Germinal center (tissue), 1 donor: ENCODE measurements around the gene CAPZA2.
"Not testable (repeated sequence)": the region's sequence is repeated elsewhere in the genome, so short reads cannot be mapped to it uniquely, and the experiment has no call there.

Experiments
- DNase-seq: peaks from one replicate; pipeline ENCODE4 v3.0.0; 2012; ENCODE audit warnings: mixed read lengths, low spot score

CAPZA2 gene

DNA sequence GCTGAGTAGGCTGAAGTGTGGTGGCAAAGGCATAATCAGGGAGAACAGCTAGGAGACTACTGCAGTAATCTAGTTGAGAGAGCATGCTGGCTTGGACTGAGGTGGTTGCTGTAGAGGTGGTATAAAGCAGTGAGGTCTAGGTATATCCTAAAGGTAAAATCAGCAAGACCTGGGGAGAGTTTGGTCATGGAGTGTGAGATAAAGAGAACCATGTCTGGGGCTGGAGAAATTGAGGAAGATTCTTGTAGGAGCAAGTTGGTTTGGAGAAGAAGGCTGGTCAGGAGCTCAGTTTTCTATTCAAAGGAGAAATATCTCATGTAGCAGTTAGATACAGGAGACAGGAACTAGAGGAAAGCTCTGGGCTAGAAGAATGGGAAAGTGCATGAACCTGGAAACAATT, 58.0 kb downstream of the CAPZA2 start:
- DNase-seq, result no peak

DNA sequence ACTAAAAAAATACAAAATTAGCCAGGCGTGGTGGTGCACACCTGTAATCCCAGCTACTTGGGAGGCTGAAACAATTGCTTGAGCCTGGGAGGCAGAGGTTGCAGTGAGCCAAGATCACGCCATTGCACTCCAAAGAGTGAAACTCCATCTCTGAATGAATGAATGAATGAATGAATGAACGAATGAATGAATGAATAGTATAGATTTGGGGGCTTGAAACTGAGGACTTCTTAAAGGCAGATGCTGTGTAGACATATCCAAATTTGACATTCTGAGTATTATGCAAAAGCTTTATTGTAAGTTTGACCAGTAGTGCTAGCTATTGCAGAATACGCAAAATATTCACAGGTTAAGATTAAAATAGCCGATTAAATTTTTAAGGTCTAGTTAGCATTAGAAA, 60.2 kb downstream of the CAPZA2 start:
- DNase-seq, result no peak

DNA sequence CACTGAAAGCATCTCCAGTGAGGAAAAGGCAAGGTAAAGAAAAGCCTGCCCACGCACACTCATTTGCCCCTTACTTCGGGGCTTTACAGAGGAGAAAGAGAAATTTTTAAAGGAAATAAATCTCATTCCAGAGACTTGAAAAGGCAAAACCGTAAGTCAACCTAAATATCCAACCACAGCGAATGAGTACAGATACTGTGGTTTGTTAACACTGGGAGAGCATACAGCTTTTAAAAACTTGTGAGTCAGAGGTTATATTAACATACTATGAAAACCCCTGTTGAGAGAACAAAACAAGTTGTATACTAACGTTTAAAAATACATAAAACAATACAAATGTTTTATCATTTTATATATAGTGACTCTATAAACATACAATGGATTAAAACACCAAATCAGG, 62.4 kb downstream of the CAPZA2 start:
- DNase-seq, result no peak

DNA sequence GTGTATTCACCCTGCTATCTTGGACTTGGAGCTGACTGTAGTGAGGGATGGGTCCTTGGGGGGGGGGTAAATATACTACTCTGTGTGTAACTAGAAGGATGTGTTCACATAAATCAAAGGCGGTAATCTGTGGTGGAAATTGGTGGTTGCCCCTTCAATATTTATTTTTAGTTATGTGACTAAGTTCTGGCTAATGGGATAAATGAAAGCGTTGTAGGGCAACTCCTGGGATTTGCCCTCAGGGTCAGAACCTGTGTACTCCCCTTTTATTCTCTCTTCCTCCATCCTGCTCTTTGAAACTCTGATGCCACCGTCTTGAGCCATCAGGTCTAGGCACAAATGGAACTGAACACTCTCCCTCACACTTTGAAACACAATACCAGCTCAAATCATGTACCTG, 66.6 kb downstream of the CAPZA2 start:
- no peak for DNase-seq

DNA sequence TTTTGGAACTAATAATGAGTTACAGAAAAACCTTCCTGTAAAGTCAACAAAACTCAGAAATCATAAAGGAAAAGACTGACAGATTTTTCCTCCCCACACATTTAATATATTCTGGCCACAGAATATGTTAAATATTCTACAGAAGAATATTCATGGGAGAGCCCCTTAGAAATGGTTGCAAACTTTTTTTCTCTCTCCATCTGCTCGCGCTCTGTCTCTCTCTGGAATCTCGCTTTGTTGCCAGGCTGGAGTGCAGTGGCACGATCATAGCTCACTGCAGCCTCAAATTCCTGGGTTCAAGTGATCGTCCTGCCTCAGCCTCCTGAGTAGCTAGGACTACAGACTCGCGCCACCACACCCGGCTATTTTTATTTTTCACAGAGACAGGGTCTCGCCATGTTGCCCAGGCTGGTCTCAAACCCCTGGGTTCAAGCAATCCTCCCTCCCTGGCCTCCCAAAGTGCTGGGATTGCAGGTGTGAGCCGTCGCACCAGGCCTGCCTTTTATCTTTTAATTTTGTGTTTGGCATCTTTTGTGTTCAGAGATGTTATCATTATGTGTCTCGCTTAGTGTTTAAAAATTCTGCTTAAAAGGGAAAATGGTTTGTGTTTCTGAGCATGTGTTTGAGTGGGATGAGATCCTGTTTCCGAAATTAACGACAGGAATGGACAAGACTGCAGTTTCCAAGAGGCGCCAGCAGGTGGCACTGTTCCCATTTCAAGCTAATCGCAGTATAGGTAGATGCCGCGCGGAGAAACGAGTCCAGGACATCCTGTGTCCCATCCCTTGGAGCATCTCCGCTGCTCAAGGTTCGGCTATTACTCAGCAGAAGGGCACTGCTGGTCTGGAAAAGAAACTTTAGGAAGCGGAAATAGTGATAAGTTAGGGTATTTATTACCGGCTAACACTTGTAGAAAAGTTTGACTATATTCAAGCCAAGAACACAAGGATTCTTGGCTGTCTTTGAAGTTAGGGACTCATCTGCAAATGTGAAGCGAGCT, 67.8 kb downstream of the CAPZA2 start:
- peak; percentile 71 for DNase-seq

DNA sequence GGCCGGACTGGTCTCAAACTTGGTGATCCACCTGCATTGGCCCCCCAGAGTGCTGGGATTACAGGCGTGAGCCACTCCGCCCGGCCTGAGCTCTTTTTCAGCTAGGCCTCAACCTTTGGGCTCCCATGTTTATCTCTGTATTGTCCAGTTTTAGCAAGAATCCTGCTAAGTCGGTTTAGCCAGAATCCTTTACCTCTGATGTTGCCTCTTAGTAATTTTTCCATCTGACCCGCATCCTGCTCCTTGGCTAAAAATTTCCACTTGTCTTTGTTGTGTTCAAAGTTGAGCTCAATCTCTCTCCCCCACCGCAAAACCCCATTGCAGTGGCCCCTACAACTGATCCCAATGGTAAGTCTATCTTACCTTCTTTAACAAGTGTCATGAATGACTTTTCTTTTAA, 70.2 kb downstream of the CAPZA2 start:
- no peak for DNase-seq

DNA sequence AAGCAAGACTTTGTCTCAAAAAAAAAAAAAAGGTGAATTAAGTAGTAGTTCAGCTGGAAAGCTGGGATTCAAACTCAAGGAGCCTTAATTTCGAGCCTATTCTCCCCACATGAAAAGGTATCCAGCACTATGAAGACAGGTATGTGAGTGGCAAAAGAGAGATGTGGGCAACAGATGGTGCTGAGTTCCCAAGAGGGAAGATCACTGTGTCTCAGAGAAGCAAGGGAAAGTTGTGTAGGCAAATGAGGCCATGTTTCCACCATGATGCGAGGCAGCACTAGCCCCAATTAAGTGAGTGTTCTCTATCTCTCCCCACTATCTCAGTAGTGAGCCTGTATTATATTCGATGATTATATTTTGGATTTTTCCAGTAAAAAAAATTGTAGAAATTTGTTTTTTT, 71.1 kb downstream of the CAPZA2 start:
- DNase-seq, result no peak

DNA sequence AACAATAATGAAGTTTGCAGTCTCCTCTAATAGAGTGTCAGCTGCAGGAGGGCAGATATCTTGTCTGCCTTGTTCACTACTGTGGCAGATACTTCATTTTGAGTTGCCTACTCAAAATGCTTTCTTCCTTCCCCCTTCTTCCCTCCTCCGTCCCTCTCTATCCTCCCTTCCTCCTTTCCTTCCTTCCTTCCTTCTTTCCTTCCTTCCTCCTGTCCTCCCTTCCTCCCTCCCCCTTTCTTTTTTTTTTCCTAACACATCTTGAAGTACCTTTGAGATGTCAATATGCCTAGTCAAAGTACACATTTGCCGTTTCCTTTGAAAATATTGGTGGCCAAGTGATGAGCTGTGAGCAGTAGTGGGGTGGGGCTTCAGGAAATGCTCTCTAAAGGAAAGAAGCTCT, 72.2 kb downstream of the CAPZA2 start:
- no peak for DNase-seq

DNA sequence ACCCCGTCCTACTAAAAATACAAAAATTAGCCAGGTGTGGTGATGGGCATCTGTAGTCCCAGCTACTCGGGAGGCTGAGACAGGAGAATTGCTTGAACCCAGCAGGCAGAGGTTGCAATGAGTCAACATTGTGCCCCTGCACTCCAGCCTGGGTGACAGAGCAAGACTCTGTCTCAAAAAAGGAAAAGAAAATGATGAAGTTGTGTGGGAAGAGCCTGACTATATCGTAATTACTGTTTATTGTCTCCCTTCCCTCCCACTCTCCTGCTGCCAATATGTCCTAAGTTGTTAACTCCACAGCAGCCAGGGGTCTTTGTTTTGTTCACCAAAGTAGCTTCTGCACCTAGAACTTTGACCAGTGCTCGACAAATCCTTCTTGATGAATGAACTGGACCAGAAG, 74.5 kb downstream of the CAPZA2 start:
- DNase-seq, result not testable (repeated sequence)

DNA sequence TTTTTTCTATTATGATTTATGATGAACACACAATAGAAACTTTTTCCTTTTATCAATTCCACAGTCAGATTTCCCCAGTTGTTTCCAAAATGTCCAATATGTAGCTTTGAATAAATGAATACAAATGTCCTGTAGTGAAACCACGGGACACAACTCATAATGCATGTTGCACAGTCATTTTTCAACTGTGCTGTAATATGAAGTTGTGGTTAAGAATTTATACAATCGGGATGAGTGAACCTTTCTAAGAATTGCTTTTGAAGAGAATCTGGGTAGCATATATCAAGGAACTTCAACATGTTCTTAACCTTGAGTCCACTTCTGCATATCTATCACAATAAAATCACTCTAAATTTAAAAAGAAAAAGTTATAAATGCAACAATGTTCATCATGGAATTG, 76.3 kb downstream of the CAPZA2 start:
- DNase-seq, result no peak

DNA sequence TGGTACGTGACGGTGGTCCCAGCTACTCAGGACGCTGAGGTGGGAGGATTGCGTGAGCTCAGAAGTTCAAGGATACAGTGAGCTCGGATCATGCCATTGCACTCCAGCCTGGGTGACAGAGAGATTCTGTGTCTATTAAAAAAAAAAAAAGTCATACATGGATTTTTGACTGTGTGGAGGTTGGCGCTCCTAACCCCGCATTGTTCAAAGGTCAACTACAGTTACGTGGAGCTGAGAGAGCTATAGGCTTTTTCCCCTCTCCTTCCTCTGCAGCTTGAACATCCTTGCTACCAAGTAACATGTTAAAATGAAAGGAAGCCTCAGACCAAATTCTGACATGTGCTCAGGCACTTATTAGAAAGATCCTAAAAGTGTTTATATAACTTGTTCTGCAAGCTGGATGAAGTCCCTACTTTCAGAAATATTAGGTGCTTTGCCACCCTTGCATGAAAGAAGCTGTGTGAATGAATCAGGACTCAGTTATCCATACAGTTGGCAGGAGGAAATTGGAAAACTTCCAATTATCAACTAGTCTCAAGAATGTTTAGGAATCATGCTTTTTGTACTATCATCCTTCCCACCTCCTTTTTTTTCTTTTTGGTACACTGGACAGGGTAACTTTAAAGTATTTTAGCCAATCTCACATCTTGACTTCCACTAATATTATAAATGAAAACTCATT, 78.4 kb downstream of the CAPZA2 start:
- DNase-seq, result no peak

DNA sequence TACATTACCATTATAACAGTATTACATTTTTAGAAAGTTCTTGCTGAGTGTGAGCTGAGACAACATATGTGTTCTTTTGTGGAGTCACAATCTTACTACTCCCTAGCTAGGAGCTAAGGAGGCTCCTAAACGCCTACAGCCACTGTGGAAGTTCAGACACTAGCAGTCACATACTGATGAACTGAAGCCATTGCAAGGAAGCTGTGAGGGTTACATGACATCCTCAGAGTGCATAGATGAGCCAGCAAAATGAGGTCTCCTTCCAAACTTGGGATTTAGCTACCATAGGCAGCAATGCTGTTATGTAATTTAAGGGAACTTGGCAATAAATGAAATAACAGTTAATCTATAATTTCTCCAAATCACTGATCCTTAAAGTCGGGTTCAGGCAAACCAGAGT, 80.1 kb downstream of the CAPZA2 start:
- no peak for DNase-seq

DNA sequence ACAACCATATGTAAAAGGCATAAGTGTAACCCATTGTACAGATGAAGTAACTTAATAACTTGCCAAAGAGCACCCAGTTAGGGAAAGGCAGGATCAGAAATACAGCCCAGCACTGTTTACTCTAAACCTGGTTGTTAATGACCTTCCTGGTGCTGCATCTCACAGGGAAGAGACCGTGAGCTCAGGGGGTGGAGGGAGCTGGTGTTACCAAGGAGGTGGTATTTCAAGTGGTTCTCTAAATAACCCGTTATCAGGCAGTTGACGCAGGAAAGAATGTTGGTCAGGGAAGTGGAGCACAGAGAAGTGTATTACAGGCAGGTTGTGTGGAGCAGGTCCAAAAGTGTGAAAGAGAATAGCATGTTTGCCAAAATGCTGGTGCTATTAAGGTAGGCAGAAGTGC, 86.5 kb downstream of the CAPZA2 start:
- DNase-seq, result no peak

DNA sequence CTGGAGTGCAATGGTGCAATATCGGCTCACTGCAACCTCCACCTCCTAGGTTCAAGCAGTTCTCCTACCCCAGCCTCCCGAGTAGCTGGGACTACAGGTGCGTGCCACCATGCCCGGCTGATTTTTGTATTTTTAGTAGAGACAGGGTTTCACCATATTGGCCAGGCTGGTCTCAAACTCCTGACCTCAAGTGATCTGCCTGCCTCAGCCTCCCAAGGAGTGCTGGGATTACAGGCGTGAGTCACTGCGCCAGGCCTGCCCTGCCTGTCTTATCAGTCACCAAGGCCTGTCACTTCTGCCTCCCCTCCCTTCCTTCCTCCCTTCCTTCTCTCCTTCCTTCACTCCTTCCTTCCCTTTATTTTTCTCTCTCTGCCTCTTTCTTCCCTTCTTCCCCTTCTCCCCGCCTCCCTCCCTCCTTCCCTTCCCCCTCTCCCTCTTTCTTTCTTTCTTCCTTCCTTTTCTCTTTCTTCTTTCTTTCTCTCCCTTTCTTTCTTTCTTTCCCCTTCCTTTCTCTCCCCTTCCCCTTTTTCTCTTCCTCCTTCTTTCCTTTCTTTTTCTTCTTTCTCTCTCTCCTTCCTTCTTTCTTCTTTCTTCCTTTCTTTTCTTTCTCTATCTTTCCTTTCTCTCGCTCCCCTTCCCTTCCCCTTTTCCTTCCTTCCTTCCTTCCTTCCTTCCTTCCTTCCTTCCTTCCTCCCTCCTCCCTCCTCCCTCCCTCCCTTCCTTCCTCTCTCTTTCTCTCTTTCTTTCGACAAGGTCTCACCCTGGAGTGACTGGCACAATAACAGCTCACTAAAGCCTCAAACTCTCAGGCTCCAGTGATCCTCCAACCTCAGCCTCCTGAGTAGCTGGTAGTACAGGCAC, 87.8 kb downstream of the CAPZA2 start:
- no peak for DNase-seq

DNA sequence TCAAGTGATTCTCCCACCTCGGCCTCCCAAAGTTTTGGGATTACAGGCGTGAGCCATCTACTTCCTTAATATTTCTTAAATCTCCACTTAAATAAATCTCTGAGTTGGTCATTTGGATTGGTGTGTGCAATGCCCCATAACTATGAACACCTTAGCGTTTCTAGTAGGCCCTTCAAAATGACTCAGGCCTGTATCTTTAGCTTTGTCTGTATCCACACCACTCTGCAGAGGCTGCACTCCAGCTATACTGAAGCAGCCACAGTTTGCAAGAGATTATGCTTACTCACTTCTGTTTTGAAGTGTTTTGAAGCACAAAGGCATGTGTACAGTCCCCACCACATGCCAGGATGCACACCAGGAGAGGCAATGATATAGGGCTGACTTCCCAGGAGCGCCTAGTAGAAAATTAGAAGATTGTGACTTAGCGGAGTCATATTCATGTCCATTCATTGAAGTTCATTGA, 88.5 kb downstream of the CAPZA2 start:
- DNase-seq, result no peak

DNA sequence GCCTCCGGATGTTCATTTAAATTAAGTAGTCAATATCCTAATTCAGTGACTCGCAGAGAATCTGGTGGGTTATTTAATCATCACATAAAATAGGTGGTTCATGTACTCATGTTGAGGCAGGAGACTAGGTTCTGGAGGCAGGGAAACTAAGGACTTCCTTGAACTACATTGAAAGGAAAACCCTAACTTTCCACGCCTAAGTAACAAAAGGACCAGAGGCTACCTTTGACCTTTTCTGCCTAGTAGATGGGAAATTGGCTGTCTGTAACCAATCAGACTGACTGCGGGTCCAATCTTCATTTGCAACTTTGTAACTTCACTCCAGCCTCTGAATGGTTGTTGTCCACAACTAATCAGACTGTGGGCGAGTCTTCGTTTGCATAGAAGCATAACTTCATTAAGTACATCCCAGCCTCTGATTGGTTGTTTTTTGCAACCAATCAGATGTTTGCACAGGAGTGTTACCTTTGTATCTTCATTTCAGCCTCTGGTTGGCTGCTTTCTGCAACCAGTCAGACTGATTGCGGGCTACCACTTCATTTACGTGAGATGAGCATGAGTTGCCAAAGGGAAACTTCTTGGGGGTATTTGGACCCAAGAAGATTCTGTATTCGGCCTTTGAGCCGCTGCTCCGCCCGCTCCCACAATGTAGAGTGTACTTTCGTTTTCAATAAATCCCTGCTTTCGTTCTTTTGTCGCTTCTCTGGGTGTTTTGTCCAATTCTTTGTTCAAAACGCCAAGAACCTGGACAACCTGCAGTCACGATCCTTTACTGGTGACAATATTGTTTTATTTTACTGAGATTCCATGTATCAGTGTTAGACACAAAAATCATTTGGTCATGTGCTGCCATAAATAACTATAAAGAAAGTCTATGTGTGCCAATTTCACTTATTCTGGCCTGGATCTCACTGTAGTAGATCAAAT, 89.2 kb downstream of the CAPZA2 start:
- no peak for DNase-seq

DNA sequence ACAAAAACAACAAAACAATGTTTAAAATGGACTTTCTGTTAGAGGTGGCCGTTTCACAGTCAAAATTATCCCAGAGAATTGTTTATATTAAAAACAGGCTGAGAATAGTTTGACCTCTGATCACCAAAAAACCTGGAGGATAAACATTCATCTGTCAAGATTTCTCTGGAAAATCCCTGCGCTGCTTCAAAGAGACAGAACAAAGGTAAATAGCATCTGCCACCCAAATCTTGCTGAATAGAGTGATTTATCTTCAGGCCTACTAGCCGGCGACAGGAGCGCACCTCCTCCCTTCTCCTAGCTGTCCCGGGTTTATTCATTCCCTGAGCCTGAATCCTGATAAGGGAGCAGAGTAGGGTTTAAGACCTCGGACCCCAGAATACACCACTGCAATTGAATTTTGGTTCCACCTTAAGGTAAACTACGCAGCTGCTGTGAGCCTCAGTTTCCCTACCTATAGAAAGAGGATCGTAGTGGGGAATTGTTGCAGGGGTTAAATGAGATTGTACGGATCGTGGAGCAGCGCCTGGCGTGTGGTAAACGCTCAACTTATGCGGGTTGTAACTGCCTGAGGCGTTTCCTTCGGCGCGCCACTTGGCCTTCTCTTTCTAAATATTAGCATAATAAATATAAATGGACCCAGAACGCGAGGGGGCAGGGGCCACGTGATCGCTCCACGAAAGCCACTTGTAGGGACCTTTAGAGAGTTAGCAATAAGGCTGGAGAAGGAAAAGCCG, 90.4 kb downstream of the CAPZA2 start:
- DNase-seq, result no peak

DNA sequence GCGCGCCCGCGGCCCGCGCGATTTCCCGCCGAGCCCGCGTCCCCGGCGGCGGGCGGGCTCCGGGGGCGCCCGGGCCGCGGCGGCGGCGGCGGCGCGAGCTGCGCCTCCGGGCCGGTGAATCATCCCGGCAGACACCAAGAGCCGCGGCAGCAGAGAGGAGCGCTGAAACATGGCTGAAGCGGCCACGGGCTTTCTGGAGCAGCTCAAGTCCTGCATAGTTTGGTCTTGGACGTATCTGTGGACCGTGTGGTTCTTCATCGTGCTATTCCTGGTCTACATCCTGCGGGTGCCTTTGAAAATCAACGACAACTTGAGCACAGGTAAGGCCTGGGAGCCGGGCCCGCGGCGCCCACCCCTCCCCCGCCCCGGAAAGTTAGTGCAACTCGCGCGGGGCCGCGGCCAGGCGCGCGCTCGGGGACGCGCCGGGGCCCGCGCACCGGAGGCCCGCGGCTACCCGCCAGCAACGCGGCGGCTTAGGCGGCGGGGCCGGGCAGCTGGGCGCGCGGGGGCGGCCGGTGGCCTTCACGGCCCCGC, 91.1 kb downstream of the CAPZA2 start, which contains the start of gene ST7:
ST7 (plus strand) TSS at position 130 of the 534 bp plus-strand sequence; CDS start at position 170, 40 bp downstream.
- peak; percentile 62 for DNase-seq

DNA sequence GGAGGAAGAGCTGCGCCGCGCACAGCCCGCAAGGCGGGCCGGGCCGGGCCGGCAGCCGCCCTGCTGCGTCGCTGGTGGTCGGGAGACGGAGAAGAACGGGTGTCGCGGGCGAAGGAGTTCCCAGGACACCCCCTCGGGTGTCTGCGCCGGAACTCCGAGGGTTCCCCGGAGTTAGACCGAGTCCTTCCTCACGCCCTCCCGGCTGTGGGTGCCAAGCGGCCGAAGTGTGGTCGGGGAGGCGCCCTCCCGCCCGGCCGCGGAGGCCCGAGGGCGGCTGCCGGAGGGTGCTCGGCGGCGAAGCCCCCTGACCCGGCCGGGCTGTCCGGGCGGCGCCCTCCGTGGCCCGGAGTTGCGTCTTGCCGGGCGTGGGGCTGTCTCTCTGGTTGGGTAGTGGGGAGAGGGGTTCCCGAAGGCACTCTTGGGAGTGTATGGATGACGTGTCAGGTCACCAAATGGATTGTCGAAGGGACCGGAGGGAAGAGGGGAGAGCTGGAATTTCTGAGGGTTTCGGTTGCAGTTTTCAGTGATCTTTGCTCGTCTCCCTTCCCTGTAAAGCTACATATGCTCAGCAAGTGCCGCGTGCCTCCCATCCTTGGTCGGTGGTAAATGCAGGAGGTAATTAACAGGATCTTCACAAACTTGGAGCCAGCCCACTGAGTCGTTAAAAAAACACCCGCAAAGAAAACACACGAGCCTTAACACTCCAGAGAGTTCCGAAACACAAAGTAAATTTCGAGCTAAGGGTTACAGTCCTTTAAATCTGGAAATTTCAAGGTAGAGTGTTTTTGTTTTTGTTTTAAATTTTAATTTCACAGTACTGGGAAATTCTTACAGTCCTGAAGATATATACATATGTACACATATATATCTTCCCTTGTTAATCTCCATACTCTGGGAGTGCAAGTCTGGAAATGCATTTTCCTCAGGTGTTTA, 91.8 kb downstream of the CAPZA2 start:
- peak; percentile 26 for DNase-seq
